DMS114 treated with DMSO at 0.1 percent for 48 hours (cell line): Measurements from ENCODE around the gene ELP2.
"Not testable (repeated sequence)": the region's sequence is repeated elsewhere in the genome, so short reads cannot be mapped to it uniquely, and the experiment has no call there.

ENCODE experiments used
- DNase-seq: peaks from one replicate; lab custom pipeline; 2025; ENCODE audit not compliant: unreplicated experiment; lab: John Stamatoyannopoulos, UW

ELP2 gene

DNA sequence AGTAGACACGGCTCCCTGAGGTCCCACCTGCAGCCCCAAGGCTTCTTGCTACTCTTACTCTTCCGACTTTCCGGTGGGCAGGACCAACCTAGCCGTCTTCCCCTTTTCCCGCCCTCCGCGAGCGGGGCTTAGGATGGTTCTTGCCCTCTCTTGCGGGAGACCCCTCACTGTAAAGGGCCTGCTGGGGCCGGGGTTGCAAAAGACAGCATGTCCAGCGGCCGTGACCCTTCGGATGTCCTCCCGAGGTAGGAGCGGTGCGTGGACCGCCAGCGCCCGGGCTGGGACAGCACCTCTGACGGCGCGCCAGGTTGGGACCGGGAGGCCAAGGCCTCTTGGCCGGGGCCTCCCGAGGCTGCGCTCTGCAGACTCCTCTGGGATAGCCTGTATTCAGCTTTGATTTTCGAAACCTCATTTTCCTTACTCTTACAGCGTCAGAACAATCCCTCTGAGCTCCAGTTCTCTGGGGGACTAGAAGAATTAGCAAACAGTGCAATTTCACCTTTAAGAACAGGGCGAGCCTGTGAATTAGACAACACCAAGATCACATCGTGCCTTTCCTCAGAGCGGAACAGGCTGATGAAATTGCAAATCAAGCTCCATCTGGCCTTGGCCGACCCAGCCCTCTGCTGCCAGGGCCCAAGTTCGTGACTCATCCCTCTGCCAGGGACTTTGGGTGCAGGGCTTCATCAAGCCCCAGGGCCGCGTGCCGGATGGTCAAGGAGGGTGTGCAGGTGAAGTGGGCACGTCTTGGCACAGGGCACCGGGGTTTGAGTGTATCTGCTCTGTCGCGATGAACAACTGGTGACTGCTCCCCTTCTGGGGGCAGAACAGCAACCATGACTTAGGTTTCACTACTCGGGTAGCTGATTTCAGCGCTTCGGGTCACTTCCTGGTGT lies 58.4 kb downstream of the ELP2 start:
- no peak for DNase-seq

DNA sequence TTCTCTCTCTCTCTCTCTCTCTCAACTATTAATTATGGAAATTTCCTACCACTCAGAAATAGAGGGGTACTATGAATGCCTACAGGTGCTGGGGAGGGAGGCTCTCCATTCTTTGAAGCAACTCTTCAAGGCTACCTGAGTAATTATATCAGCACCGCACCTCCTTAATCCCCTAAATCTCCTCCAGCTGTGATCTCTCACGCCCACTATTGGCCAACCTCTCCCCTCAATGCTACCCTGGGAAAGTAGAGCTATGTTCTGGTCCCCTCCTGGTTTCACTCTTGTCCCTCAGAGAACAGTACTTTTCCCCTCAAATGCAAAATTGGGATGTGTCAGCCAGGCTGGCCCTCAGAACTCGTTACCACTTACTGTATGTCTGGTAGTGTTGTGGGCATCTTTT lies 59.2 kb downstream of the ELP2 start:
- no peak for DNase-seq

DNA sequence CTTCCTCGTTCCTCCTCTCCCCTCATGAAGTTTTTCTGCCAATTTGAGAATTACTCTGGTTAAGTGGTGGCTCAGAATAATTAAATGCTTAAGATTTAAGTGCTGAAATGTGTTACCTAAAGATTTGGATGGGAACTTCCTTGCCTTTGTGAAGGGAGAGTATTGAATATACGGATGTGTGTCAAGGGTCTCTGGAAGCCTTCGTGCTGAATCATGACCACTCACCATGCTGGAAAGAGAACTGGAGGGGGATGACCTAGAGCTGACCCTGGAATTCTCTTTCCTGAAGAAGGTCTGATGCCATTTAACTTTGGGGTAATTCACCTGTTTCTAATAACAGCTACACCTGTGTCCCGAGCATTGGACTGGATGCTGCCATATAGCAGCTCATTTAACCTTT lies 59.8 kb downstream of the ELP2 start:
- DNase-seq = no peak

DNA sequence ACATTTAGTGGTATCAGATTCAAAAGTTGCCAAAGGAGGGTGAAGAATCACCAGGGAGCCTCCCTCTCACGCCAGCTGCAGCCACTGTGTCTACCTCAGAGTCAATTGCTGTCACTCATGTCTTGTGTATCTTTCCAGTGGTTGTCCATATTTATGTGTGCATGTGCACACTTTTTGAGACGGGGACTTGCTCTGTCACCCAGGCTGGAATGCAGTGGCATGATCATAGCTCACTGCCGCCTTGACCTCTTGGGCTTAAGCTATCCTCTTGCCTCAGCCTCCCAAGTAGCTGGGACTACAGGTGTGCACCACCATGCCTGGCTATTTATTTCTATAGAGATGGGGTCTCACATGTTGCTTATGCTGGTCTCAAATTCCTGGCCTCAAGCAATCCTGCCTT lies 61.6 kb downstream of the ELP2 start:
- no peak for DNase-seq

DNA sequence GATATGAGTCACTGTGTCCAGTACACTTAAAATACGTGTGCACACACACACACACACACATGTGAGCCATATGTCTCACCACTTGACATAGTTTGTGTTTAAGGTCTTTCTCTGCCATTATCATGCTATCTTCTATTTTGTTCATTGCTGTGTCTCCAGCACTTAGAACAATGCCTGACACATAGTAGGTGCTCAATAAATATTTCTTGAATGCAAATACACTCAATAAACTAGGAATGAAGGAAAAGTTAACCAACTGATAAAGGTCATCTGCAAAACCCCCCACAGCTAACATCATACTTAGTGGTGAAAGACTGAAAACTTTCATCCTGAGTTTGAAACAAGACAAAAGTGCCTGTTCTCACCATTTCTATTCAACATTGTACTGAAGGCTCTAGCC lies 62.0 kb downstream of the ELP2 start:
- DNase-seq = no peak

DNA sequence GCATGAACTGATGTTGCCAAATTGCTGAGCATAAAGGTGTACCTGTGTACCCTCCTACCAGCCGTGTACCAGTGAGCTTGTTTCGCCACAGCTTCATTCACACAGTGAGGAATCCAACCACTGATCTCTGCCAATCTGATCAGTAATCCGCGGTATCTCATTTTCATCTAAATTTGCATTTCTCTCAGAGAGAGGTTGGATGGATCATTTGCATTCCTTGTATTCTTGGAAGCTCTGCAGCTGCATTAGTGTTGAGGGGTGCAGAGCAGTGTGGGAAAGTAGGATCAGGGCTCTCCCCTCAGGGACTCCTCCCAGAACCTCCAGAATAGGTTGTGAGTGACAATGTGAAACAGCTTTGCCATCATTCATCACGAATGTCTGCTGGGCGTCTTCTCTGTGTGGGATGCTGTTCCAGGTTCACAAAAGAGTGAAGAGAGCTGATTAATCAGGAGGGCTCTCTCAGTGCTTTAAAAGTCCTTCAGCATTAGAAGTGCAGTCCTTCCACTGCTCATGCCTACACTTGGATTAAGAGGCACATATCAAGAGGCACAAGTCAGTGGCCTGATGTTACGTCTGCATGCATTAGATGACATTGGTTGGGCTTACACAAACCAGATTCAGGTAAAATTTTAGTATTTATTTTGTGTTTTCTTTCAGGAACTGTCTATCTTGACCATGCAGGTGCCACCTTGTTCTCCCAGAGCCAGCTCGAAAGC lies 65.1 kb downstream of the ELP2 start:
- no peak for DNase-seq

DNA sequence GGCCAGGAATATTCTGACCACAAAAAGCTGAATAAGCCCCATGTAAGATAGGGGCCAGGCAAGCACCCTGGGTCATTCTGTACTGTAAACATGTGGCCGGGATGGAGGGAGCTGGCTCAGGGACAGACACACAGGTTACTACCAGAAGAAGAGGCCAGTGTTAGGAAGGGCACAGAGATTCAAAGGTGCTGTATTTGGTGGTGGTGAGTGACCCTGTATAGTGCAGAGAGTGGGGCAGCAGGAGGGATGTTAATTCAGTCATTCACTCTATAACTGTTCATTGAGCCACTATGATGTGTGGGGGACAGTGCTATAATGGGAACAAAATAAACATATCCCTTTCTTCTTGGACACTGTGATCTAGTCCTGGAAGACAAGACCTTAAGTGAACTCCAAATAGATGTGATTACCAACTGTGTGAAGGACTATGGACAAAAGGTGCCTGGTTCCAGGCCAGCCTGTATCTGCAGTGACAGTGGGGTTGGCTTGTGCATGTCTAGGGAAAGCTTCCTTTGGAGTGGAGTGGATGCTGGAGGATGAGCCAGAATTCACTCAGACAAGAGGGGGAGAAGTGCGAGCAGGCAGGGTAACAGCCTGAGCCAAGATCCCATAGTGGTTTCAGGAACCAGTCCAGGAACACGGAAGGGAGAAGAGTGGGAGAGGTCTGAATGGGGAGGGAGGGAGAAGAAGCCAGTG lies 65.9 kb downstream of the ELP2 start:
- DNase-seq = no peak

DNA sequence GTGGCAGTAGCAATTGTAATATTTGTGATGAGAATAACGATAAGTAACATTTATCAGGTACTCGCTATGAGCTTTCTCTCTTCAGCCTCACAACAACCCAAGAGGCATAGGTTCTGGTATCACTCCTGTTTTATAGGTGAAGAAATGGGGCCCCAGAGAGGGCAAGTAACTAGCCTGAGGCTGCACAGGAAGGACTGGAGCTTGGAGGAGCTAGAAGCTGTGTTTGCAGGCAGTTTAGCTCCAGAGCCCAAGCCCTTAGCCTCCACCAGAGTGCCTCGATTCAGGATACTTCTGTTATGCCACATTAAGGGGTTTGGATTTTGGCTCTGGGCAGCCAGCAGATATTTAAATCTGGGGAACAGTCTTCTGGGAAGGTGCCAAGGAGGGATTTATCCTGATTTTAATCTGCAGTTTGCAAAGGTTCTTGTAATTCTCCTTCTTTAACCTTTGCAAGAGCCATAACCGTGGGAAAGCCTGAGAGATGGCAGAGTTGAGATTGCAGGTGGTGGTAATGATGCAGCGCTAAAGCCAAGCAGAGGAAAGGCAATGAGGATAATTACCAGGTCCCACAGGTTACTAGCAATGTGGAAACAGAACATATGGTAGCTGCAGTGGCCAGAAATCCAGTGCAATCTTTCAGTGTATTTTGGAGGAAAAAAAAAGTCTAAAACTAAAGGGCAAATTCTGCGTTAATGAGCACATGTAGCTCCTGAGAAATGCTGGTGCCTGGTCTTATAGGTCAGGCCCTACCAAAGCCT lies 66.7 kb downstream of the ELP2 start:
- DNase-seq = no peak

DNA sequence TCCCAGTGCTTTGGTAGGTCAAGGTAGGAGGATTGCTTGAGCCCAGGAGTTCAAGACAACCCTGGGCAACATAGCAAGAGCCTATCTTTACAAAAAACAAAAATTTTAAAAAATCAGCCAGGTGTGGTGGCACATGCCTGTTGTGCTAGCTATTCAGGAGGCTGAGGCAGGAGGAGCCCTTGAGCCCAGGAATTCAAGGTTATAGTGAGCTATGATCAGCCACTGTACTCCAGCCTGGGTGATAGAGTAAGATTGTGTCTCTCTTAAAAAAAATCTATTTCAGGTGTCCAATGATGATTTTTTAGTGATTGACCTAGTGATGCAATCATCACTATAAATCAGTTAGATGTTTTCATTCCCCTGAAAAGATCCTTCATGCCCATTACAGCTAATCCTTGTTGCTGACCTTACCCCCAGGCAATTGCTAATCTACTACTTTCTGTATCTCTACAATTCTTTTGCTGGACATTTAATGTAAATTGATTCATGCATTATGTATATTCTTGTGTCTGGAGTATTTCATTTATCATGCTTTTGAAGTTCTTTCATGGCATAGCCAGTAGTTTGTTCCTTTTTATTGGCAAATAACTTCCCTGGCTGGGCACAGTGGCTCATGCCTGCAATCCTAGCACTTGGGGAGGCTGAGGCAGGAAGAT lies 67.9 kb downstream of the ELP2 start:
- DNase-seq = no peak

DNA sequence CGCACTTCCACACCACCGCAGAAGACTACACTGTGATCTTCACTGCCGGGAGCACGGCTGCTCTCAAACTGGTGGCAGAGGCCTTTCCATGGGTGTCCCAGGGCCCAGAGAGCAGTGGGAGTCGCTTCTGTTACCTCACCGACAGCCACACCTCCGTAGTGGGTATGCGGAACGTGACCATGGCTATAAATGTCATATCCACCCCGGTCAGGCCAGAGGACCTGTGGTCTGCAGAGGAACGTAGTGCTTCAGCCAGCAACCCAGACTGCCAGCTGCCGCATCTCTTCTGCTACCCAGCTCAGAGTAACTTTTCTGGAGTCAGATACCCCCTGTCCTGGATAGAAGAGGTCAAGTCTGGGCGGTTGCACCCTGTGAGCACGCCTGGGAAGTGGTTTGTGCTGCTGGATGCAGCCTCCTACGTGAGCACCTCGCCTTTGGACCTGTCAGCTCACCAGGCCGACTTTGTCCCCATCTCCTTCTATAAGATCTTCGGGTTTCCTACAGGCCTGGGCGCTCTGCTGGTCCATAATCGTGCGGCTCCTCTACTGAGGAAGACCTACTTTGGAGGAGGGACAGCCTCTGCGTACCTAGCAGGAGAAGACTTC lies 70.1 kb downstream of the ELP2 start:
- DNase-seq = no peak

DNA sequence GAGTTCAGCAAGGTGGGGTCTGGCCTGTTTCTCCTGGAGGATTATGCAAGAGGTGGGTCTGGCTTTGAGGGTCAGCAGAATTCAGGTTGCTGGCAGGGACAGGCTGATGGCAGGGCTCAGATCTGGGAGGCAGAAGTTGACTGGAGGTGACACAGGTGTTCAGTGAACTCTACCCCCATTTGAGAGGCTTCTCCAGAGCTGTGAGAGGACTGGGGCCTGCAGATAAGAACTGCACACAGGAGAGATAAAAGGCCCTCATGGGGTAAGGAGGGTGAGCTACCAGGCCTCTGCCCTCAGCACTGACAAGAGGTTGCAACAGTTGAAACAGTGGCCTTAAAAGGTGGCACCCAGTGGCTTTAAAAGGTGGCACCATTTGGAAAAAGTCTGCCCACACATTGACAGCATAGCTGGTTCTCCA lies 70.7 kb downstream of the ELP2 start:
- DNase-seq = no peak

DNA sequence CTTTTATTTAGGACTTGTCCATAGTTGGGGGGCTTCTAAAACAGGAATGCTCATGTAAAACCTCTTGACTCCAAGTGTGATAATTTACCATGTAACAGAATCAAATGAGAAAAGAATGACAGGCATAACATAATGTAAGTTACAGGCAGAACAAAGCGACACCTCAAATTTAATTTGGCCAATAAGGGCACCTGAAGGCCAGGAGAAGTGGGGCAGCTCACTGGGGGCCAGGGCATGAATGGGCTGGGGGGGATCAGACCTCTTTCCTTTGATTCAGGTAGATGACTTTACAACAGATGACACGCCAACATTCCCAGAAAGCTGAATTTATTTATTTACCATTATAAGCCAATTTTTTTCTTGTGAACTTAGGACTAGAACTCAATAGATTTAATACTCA lies 72.1 kb downstream of the ELP2 start:
- DNase-seq = no peak

DNA sequence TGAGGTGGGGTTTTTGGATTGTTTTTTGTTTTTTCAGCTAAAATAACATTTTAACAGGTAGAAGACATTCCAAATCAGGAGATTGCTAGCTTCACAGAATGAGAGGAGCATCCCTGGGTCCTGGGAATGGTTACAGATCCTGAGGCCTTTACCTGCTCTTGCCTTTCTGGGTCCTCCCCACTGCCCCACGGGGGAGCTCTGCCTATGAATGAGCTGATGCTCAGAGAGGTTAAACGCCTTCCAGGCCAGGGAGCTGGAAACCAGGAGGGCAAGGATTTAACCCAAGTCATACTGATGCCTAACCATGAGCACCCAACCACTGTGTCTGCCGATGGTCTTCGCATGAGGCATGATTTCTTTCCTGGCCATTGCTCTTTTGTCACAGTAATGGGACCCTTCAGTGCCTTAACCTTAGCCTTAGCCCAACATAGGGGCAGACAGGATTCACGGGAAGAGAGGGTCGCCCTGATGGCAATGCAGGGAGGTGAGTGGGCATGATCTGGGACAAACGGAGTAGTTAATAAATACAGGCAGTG lies 73.7 kb downstream of the ELP2 start:
- DNase-seq = no peak

DNA sequence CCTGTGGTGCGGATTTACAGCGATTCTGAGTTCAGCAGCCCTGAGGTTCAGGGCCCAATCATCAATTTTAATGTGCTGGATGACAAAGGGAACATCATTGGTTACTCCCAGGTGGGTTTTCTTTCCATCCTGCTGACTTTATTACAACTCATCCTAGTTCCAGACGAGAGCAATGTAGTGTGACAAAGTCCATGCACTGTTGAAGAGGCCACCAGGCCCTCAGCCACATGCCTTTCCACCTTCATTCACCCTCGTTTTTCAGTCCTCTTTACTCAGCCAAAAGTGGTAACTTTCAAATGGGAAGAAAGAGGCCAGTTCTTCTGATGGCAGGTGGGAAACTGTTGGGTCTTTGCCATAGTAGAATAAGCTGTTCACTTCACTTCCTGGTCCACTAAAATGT lies 75.5 kb downstream of the ELP2 start:
- DNase-seq = no peak

DNA sequence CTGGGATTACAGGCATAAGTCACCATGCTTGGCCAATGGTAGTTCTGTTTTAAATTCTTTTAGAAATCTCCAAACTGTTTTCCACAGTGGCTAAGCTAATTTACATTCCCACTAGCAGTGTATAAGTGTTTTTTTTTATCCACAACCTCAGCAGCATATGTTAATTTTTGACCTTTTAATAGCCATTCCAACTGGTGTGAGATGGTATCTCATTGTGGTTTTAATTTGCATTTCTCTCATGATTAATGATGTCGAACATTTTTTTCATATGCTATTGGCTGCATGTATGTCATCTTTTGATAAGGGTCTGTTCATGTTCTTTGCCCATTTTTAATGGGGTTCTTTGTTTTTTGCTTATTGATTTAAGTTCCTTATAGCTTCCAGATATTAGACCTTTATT lies 77.6 kb downstream of the ELP2 start:
- no peak for DNase-seq

DNA sequence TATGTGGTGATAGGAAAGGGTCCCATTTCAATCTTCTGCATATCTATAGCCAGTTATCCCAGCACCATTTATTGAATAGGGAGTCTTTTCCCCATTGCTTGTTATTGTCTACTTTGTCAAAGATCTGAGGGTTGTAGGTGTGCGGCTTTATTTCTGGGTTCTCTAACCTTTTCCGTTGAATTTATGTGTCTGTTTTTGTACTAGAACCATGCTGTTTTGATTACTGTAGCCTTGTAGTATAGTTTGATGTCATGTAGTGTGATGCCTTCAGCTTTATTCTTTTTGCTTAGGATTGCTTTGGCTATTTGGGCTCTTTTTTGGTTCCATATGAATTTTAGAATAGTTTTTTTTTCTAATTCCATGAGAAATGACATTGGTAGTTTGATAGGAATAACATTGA lies 78.3 kb downstream of the ELP2 start:
- DNase-seq = not testable (repeated sequence)

DNA sequence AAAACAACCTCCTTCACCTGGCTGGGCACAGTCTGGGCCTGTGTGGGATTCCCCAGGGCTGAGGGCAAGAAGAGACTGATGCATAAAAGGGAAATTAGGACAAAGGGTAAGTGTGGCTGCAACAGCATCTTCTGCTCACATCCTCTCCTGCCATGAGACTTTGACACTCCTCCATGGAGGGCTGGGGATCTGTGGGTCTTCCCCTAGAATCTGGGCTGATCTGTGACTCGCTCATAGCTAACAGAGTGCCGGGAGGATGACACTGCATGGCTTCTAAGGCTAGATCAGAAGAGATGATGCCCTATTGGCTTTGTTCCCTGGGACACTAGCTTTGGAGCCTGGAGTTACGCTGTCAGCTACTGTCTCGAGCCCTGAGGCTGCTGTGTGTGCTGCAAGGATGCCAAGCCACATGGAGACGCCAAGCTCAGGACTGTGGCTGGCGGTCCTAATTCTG lies 81.9 kb downstream of the ELP2 start:
- DNase-seq = no peak

DNA sequence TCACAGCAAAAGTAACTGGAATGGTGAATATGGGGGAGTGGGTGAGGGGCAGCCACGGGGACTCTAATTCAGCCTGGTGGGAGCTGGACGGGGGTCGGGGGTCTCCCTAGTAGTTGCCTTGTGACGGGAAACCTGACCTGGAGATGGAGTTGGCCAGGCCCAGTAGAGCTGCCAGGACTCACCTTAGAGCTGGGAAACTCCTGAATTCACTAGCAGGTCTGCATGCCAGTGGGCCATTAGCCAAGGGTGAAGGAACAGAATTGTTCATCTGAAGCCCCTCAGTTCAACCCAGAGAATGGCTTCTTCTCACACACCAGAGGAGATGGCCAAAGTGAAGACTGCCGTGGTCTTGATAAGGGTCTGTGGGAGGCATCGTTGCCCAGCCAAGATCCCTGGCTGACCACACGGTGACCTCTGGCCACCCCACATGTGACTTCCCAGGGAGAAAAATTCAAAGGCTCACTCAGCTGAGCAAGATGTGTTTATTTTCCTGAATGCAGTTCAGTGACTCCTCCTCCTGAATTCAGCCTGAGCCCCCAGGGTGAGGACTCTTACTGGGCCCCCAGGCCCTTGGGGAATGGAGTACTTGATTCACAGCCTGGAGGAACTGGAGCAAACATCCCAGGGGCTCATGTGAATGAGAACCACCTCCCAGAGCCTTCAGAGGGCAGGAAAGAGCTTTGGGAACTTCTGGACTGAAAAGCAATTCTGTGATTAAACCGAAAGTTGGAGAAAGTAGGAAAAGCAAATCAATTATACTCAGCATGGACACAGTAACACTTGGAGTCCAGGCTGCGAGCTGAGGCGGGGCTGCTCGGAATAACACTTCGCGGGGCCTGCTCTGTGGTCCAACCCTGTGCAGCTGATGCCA lies 82.8 kb downstream of the ELP2 start:
- no peak for DNase-seq

DNA sequence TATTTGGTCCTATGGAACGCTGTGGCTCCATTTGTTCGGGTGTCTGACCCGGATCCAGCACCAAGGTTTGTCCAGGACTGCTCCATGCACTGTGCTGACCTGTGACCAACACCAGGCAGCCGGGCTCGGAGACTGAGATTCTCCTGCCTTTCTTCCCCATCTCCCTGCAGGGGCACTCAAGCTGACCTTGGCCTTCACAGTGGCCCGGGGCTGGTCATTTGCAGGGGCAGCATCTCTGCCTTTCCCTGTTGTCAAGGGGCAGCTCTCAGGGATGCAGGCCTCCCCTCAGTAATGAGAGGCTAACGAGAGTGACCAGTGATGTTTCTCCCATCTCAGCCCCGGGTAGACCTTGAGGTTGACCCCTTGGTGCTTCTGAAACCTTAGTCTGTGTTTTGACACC lies 85.1 kb downstream of the ELP2 start:
- DNase-seq = no peak
